GM12874 (cell line): ENCODE measurements around the gene CCDC85B.

Experiments
- TF ChIP-seq, protein P1 (sequence below): IDR thresholded peaks from 2 replicates; pipeline ENCODE4 v1.5.1; 2011; ENCODE audit warnings: low read depth, mild to moderate bottlenecking, control low read depth, low read length, moderate library complexity; ENCODE audit not compliant: insufficient read depth

Gene CCDC85B

DNA sequence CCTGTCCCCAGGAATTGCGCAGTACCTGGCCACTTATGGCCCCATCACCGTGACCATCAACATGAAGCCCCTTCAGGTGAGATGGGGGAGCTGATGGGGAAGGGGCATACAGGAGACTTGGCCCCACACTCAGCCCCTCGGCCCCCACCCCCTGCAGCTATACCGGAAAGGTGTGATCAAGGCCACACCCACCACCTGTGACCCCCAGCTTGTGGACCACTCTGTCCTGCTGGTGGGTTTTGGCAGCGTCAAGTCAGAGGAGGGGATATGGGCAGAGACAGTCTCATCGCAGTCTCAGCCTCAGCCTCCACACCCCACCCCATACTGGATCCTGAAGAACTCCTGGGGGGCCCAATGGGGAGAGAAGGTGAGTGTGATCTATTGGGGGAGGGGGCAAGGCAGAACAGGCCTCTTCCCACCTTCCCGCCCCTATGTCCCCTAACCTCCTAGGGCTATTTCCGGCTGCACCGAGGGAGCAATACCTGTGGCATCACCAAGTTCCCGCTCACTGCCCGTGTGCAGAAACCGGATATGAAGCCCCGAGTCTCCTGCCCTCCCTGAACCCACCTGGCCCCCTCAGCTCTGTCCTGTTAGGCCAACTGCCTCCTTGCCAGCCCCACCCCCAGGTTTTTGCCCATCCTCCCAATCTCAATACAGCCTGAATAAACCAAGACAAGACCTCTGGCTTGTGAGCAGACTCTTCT is 7.3 kb upstream of the CCDC85B start:
- TF ChIP-seq, protein P1, sequence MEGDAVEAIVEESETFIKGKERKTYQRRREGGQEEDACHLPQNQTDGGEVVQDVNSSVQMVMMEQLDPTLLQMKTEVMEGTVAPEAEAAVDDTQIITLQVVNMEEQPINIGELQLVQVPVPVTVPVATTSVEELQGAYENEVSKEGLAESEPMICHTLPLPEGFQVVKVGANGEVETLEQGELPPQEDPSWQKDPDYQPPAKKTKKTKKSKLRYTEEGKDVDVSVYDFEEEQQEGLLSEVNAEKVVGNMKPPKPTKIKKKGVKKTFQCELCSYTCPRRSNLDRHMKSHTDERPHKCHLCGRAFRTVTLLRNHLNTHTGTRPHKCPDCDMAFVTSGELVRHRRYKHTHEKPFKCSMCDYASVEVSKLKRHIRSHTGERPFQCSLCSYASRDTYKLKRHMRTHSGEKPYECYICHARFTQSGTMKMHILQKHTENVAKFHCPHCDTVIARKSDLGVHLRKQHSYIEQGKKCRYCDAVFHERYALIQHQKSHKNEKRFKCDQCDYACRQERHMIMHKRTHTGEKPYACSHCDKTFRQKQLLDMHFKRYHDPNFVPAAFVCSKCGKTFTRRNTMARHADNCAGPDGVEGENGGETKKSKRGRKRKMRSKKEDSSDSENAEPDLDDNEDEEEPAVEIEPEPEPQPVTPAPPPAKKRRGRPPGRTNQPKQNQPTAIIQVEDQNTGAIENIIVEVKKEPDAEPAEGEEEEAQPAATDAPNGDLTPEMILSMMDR: no peak

DNA sequence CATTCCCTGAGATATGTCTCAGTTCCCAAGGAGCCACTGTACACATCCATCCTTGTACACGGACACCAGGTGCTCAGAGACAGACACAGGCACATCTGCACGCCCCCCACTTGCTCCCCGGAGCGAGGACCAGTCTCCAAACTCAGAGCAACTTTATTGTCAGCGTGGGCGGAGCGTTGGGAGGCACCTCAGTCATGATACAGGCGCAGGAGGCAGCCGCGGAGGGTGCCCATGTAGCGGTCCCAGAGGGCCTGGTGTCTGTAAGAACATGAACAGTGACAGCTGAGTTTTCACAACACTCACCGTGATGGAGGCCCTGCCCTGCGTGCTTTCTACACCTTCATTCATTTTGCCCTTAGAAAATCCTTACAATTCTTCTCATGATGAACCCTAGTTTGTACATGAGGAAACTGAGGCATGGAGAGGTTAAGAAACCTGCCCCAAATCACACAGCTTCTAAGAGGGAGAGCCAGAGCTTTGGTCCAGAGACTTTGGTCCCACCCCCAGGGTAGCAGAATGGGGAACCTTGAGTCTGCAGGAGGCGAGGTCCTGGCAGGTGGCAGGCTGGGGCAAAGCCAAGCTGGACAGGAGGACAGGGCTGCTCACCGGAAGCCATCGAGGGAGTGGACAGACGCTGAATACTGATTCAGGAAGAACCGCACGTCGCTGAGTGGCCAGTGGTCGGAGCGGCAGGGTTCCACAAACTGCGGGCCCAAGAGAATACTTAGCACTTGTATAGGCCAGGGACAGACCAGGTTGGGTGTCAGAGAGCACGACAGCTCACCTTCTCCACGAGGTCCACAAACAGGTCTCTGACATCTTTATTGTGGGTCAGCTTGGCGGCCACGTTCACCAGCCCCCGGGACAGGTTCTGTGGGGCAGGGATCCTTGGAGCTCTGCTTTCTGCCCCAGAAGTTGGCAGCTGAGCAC is 6.4 kb upstream of the CCDC85B start:
- TF ChIP-seq, protein P1: no peak

- TF ChIP-seq, protein P1: peak; percentile 99
Observed at GRCh38 chr11:65884716-65885092, 5.8 kb upstream of the CCDC85B start.

DNA sequence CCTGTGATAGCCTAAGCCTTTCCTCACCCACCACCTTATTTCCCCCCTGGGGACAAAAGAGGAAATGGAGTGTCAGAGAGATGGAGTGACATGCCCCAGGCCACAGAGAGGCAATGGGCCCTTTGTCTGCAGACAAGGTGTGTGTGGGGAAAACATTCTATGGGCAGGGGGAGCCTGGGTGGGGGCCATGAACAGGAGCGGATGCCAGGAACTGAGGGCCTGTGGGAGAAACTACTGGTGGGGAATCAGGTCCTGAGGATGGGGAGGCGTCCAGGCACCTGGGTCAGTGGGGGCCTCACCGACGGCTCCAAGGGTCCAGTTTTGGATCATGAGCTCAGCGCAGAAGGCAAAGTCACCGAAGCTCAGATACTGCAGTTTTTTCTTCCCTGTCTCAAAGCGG is 5.2 kb upstream of the CCDC85B start:
- TF ChIP-seq, protein P1: no peak

GRCh38 chr11:65885808-65886536 is 4.5 kb upstream of the CCDC85B start:
- TF ChIP-seq, protein P1: no peak

DNA sequence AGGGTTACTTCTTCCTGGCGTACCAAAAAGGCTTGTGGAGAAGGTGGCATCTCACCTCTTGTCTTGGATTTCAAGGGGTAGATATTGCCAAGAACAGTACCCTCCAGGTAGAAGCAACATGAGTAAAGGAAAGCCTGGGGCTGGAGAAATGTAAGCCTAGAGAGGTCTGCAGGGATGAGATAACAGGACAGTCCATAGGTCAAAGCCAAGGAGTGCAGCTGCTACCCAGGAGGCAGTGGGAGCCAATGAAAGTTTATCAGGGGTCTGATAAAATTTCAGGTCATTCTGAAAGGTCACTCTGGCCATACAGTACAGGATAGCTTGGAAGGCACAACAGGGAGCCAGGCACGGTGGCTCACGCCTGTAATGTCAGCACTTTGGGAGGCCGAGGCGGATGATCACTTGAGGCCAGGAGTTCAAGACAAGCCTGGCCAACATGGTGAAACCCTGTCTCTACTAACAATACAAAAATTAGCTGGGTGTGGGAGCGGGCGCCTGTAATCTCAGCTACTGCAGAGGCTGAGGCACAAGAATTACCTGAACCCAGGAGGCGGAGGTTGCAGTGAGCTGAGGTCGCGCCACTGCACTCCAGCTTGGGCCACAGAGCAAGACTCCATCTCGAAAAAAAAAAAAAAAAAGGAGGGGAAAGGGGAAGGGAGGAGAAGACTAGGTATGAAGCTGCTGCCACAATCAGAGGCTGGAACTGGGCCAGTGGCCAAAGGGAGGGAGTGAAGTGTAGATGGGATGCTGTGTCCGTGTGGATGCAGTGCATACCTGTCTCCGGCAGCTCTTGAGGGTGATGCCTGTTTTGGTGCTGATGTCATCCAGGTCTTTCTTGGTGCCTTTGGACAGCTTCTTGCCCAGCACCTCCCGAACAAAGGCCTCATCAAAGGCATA is 3.4 kb upstream of the CCDC85B start:
- TF ChIP-seq, protein P1: no peak
